ENCODE data around the gene ULK3.

The ULK3 gene

GRCh38 chr15:74837482-74838136, 5.3 kb downstream of the ULK3 start:
- peak; percentile 33 for TF ChIP-seq CTCF (IDR thresholded peaks at IDR 0.05; ENCODE audit: low read depth, low read length)
- H3K9me3 ChIP-seq (ENCODE audit: severe bottlenecking), result no peaks in the 10 kb centered on the region
- no peak for DNase-seq
- no peak overlapping the region for H3K27ac ChIP-seq
- H3K36me3 ChIP-seq, result peaks cover 48% of the 10 kb centered on the region
- no peak overlapping the region for H3K4me3 ChIP-seq (ENCODE audit: low read depth, low read length)
- H3K27me3 ChIP-seq (ENCODE audit: insufficient read depth, low read depth, severe bottlenecking), result no peaks in the 10 kb centered on the region

GRCh38 chr15:74836846-74837245, 6.1 kb downstream of the ULK3 start:
- peaks cover 45% of the 10 kb centered on the region for H3K36me3 ChIP-seq
- H3K4me3 ChIP-seq (ENCODE audit: low read depth, low read length), result no peak overlapping the region
- no peaks in the 10 kb centered on the region for H3K27me3 ChIP-seq (ENCODE audit: insufficient read depth, low read depth, severe bottlenecking)
- no peaks in the 10 kb centered on the region for H3K9me3 ChIP-seq (ENCODE audit: severe bottlenecking)
- H3K27ac ChIP-seq, result no peak overlapping the region
- DNase-seq, result no peak
- no peak for TF ChIP-seq CTCF (IDR thresholded peaks at IDR 0.05; ENCODE audit: low read depth, low read length)

GRCh38 chr15:74835312-74835823, 7.6 kb downstream of the ULK3 start:
- DNase-seq, result peak; percentile 92
- peaks cover 38% of the 10 kb centered on the region for H3K36me3 ChIP-seq
- H3K27me3 ChIP-seq (ENCODE audit: insufficient read depth, low read depth, severe bottlenecking), result no peaks in the 10 kb centered on the region
- peak overlapping the region; percentile 33 for H3K27ac ChIP-seq
- H3K4me3 ChIP-seq (ENCODE audit: low read depth, low read length), result no peak overlapping the region
- H3K9me3 ChIP-seq (ENCODE audit: severe bottlenecking), result no peaks in the 10 kb centered on the region
- TF ChIP-seq CTCF (IDR thresholded peaks at IDR 0.05; ENCODE audit: low read depth, low read length), result peak; percentile 83

GRCh38 chr15:74833376-74834107, 9.4 kb downstream of the ULK3 start:
- peak; percentile 72 for DNase-seq
- Histone ChIP-seq H3K36me3 (peaks cover 25% of the 10 kb centered on the region), H3K27ac (peak overlapping the region; percentile 77), H3K4me3 (ENCODE audit: low read depth, low read length) (no peak overlapping the region), H3K9me3 (ENCODE audit: severe bottlenecking) (no peaks in the 10 kb centered on the region), H3K27me3 (ENCODE audit: insufficient read depth, low read depth, severe bottlenecking) (no peaks in the 10 kb centered on the region)
- no peak for TF ChIP-seq CTCF (IDR thresholded peaks at IDR 0.05; ENCODE audit: low read depth, low read length)

- Histone ChIP-seq H3K36me3 (peaks cover 18% of the 10 kb centered on the region), H3K4me3 (ENCODE audit: low read depth, low read length) (no peak overlapping the region), H3K27ac (peak overlapping the region; percentile 77), H3K27me3 (ENCODE audit: insufficient read depth, low read depth, severe bottlenecking) (no peaks in the 10 kb centered on the region), H3K9me3 (ENCODE audit: severe bottlenecking) (no peaks in the 10 kb centered on the region)
- DNase-seq, result no peak
- TF ChIP-seq CTCF (IDR thresholded peaks at IDR 0.05; ENCODE audit: low read depth, low read length), result no peak
Observed at GRCh38 chr15:74832826-74833225, 10.1 kb downstream of the ULK3 start.
